Endodermal cell (in vitro differentiated cells): ENCODE measurements around the gene ZBTB7C. TPM values are rescaled to one million over a fixed set of nuclear protein-coding genes. Genes with fewer than 3 reads are reported as not detected.
A peak's percentile ranks its signal among the peaks of the same experiment; 100 is the strongest.

ENCODE experiments used
- DNase-seq: peaks from one replicate; pipeline ENCODE4 v3.0.0-alpha.2; 2017
- H3K27ac ChIP-seq: 2 replicates; pipeline ENCODE4 v1.5.1; 2013; ENCODE audit warnings: mild to moderate bottlenecking, low read depth, low read length, moderate library complexity
- H3K27me3 ChIP-seq: 2 replicates; pipeline ENCODE4 v1.6.1; 2013; ENCODE audit warnings: mild to moderate bottlenecking, low read length, moderate library complexity; ENCODE audit not compliant: insufficient read depth, control insufficient read depth, poor library complexity, severe bottlenecking
- H3K36me3 ChIP-seq: 2 replicates; pipeline ENCODE4 v1.7.0; 2013; ENCODE audit warnings: mild to moderate bottlenecking, low read length, moderate library complexity; ENCODE audit not compliant: control insufficient read depth, insufficient read depth
- H3K4me1 ChIP-seq: one replicate; pipeline ENCODE4 v1.7.0; 2013; ENCODE audit warnings: low read length; ENCODE audit not compliant: control insufficient read depth, insufficient read depth
- H3K4me3 ChIP-seq: 2 replicates; pipeline ENCODE4 v1.5.1; 2013; ENCODE audit warnings: mild to moderate bottlenecking, low read length, moderate library complexity
- H3K9ac ChIP-seq: 2 replicates; pipeline ENCODE4 v1.6.1; 2013; ENCODE audit warnings: mild to moderate bottlenecking, low read length, moderate library complexity; ENCODE audit not compliant: poor library complexity, severe bottlenecking; ENCODE audit errors: extremely low read depth
- H3K9me3 ChIP-seq: 2 replicates; pipeline ENCODE4 v1.6.1; 2013; ENCODE audit warnings: mild to moderate bottlenecking, low read length, moderate library complexity; ENCODE audit not compliant: control insufficient read depth
- H3K27ac Mint-ChIP-seq: 2 replicates; pipeline ENCODE4 v1.8.0; 2020; ENCODE audit warnings: mixed read lengths
- H3K27me3 Mint-ChIP-seq: 2 replicates; pipeline ENCODE4 v1.8.0; 2021; ENCODE audit warnings: mild to moderate bottlenecking, mixed read lengths; ENCODE audit not compliant: insufficient read depth
- H3K36me3 Mint-ChIP-seq: 2 replicates; pipeline ENCODE4 v1.8.0; 2020; ENCODE audit warnings: low read depth, mixed read lengths
- H3K4me1 Mint-ChIP-seq: 2 replicates; pipeline ENCODE4 v1.8.0; 2020; ENCODE audit warnings: mixed read lengths
- H3K4me3 Mint-ChIP-seq: 2 replicates; pipeline ENCODE4 v1.8.0; 2020; ENCODE audit warnings: mild to moderate bottlenecking, moderate library complexity, mixed read lengths
- H3K9me3 Mint-ChIP-seq: 2 replicates; pipeline ENCODE4 v1.8.0; 2020; ENCODE audit warnings: mild to moderate bottlenecking, mixed read lengths
- WGBS, 2 experiments: methylation state at CpG; one replicate each; pipeline versions ENCODE4 v1.1.5 to v1.1.7; 2013; ENCODE audit warnings: missing lambda C conversion rate in 2 of 2, mixed read lengths in 1 of 2; ENCODE audit not compliant: insufficient coverage in 1 of 2, insufficient read length in 1 of 2; 5-methylcytosine and 5-hydroxymethylcytosine counted together
- total RNA-seq, 2 donors: library from RNA; stranded (reverse); fragmentation: NEBNext Ultra II Directional in 1 of 2; extraction: Animal tissue kit (Norgen Biotek cat#: 25700) in 1 of 2; gene quantifications; 2 replicates in 1 of 2; 3 replicates in 1 of 2; pipeline ENCODE4 v1.2.1, GENCODE V29; 2021
- TF ChIP-seq, protein P1 (sequence below): fragments of 200-600 bp; sonication (generic); conservative IDR thresholded peaks from 2 replicates; pipeline ENCODE4 v1.5.0; 2021; ENCODE audit warnings: antibody characterized with exemption, mild to moderate bottlenecking

The ZBTB7C gene
- total RNA-seq, 2 donors from 2014 or later: 0.31 to 0.62 TPM

DNA sequence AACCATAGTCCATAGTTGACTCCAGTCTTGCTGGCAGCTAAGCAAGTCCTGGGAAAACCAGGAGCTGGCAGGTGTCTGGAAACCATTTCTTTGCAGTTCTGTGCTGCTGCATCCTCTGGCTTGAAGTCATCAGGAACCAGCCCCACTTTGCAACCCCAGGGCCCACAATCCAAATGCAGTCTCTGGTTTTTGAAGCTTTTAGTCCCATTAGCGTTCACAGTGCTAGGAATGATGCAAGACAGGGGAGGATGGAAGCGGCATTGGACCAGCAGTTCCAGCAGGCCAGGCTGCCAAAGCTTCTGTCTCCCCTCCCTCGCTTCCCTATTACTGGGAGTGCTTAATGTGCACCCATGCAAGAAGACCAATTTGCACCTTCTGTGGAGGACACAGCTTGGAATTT is 106.4 kb downstream of the ZBTB7C start:
- Histone ChIP-seq H3K4me3 (no peak overlapping the region), H3K4me1 (peaks cover 7% of the 10 kb centered on the region), H3K9me3 (no peaks in the 10 kb centered on the region), H3K9ac (no peak overlapping the region), H3K36me3 (no peaks in the 10 kb centered on the region), H3K27me3 (peaks cover 4% of the 10 kb centered on the region), H3K27ac (no peak overlapping the region)
- Mint-ChIP-seq H3K27me3 (peaks cover 4% of the 10 kb centered on the region), H3K4me3 (no peak overlapping the region), H3K4me1 (peaks cover 26% of the 10 kb centered on the region), H3K27ac (no peak overlapping the region), H3K9me3 (no peaks in the 10 kb centered on the region), H3K36me3 (no peaks in the 10 kb centered on the region)
- WGBS, 2 experiments: 95 to 98% methylated on average over 2 to 3 of the region's 3 CpGs
- no peak for DNase-seq
- TF ChIP-seq, protein P1, sequence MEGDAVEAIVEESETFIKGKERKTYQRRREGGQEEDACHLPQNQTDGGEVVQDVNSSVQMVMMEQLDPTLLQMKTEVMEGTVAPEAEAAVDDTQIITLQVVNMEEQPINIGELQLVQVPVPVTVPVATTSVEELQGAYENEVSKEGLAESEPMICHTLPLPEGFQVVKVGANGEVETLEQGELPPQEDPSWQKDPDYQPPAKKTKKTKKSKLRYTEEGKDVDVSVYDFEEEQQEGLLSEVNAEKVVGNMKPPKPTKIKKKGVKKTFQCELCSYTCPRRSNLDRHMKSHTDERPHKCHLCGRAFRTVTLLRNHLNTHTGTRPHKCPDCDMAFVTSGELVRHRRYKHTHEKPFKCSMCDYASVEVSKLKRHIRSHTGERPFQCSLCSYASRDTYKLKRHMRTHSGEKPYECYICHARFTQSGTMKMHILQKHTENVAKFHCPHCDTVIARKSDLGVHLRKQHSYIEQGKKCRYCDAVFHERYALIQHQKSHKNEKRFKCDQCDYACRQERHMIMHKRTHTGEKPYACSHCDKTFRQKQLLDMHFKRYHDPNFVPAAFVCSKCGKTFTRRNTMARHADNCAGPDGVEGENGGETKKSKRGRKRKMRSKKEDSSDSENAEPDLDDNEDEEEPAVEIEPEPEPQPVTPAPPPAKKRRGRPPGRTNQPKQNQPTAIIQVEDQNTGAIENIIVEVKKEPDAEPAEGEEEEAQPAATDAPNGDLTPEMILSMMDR: no peak

DNA sequence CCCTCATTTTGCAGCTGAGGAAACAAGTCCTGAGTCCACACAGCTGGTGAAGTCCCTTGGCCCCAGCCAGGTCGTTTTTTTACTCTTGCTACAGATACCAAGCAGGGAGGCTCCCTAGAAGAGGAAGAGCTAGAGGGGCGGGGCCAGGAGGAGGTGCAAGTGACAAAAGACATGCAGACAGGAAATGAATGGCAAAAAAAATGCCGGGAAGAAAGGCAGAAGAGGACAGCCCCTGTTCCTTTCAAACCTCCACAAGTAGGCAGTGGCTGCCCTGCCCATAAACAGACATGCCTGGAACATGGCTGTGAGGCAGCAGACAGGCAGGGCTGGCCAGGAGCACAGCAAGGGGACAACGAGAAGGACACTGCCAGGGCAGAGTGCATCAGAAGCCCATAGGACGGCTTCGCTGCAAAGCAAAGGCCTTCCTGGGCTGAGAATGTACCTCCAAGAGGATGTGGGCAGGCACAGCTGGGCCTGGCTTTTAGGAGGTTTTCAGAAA is 108.7 kb downstream of the ZBTB7C start:
- peaks cover 4% of the 10 kb centered on the region for H3K27me3 Mint-ChIP-seq
- TF ChIP-seq, protein P1: no peak
- 58 to 63% methylated on average over 5 to 6 of the region's 6 CpGs for WGBS, 2 experiments
- no peak overlapping the region for H3K27ac Mint-ChIP-seq
- H3K36me3 Mint-ChIP-seq: no peaks in the 10 kb centered on the region
- H3K4me1 Mint-ChIP-seq: peaks cover 21% of the 10 kb centered on the region
- peak; percentile 85 for DNase-seq
- Histone ChIP-seq H3K9ac (no peak overlapping the region), H3K4me1 (peaks cover 7% of the 10 kb centered on the region), H3K27ac (no peak overlapping the region), H3K36me3 (no peaks in the 10 kb centered on the region), H3K4me3 (no peak overlapping the region), H3K9me3 (no peaks in the 10 kb centered on the region), H3K27me3 (peaks cover 4% of the 10 kb centered on the region)
- no peak overlapping the region for H3K4me3 Mint-ChIP-seq
- H3K9me3 Mint-ChIP-seq: no peaks in the 10 kb centered on the region

DNA sequence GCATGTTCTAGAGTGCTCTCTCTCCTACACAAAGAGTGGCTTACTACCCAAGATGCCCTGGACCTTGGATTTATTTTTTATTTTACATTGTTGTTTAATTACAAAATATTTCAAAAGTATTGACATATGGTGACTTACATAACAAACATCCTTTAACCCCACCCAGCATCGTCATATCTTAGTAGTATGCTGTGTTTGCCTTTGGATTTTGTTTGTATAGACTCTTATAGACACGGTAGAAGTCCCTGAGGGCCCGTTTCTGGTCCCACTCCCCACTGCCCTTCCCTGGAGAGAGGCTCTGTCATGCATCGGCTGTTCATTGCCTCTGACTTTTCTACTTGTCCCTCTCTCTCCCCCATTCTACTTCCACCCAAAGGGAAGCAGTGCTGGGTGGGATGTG is 112.0 kb downstream of the ZBTB7C start:
- Histone ChIP-seq H3K9me3 (no peaks in the 10 kb centered on the region), H3K27me3 (peaks cover 4% of the 10 kb centered on the region), H3K27ac (no peak overlapping the region), H3K4me1 (no peaks in the 10 kb centered on the region), H3K4me3 (no peak overlapping the region), H3K36me3 (no peaks in the 10 kb centered on the region), H3K9ac (no peak overlapping the region)
- TF ChIP-seq, protein P1: no peak
- DNase-seq: no peak
- H3K9me3 Mint-ChIP-seq: no peaks in the 10 kb centered on the region
- H3K27me3 Mint-ChIP-seq: peaks cover 8% of the 10 kb centered on the region
- H3K4me3 Mint-ChIP-seq: no peak overlapping the region
- WGBS, 2 experiments: 94% methylated on average over 4 of the region's 4 CpGs; no CpG with 5 or more reads in 1 of the 2 experiments
- no peak overlapping the region for H3K27ac Mint-ChIP-seq
- no peaks in the 10 kb centered on the region for H3K36me3 Mint-ChIP-seq
- H3K4me1 Mint-ChIP-seq: peaks cover 9% of the 10 kb centered on the region
